ENCODE results near the gene RELA. TPM values are rescaled to one million over a fixed set of nuclear protein-coding genes. Genes with fewer than 3 reads are reported as not detected.

RELA gene
- total RNA-seq (2016; rRNA removed; fragmentation: Illumina TruSeq; extraction: Trizol): 18.7 and 21.4 TPM in 2 replicates
- total RNA-seq (2016; cell fraction: cytosol; rRNA removed; fragmentation: Illumina TruSeq; extraction: Trizol; ENCODE audit: low read depth): 13.2 and 15.2 TPM in 2 replicates
- total RNA-seq (2016; cell fraction: insoluble cytoplasmic fraction; rRNA removed; fragmentation: Illumina TruSeq; extraction: Trizol): 18.1 and 22.6 TPM in 2 replicates
- 29.5 and 31.1 TPM in 2 replicates for total RNA-seq (2016; cell fraction: membrane; rRNA removed; fragmentation: Illumina TruSeq; extraction: Trizol)
- 22.2 and 24.4 TPM in 2 replicates for total RNA-seq (2016; cell fraction: nucleus; rRNA removed; fragmentation: Illumina TruSeq; extraction: Trizol)
- polyA plus RNA-seq (2011; rRNA removed): 40.5 and 51.0 TPM in 2 replicates
- 17.1 and 18.5 TPM in 2 replicates for polyA plus RNA-seq (2011; cell fraction: cytosol; rRNA removed)
- 130 and 135 TPM in 2 replicates for polyA plus RNA-seq (2011; cell fraction: nucleus; rRNA removed)
- polyA plus RNA-seq (2012): 35.3 and 47.6 TPM in 2 replicates
- polyA plus RNA-seq (2016; cell fraction: cytosol; fragmentation: Illumina TruSeq; extraction: Trizol; ENCODE audit: low read depth): 18.5 and 18.9 TPM in 2 replicates
- 29.6 and 39.8 TPM in 2 replicates for polyA plus RNA-seq (2016; cell fraction: insoluble cytoplasmic fraction; fragmentation: Illumina TruSeq; extraction: Trizol; ENCODE audit: low read depth)
- polyA plus RNA-seq (2016; cell fraction: membrane; fragmentation: Illumina TruSeq; extraction: Trizol; ENCODE audit: low read depth): 31.6 and 34.3 TPM in 2 replicates
- polyA plus RNA-seq (2016; cell fraction: nucleus; fragmentation: Illumina TruSeq; extraction: Trizol; ENCODE audit: insufficient read depth, low read depth): 67.4 and 71.3 TPM in 2 replicates
- 44.8 and 56.8 TPM in 2 replicates for polyA minus RNA-seq (2011; rRNA and poly(A)+ RNA removed; ENCODE audit: low replicate concordance)
- 19.2 and 21.1 TPM in 2 replicates for polyA minus RNA-seq (2011; cell fraction: cytosol; rRNA and poly(A)+ RNA removed)
- 31.7 and 34.9 TPM in 2 replicates for polyA minus RNA-seq (2011; cell fraction: nucleus; rRNA and poly(A)+ RNA removed)
- Bru-seq, nascent RNA: percentile 77 among the genes with signal in this experiment
- BruChase-seq, experiment 1, labeled RNA remaining after a 6-hour chase: percentile 93 among the genes with signal in this experiment
- percentile 90 among the genes with signal in this experiment for BruChase-seq, experiment 2, labeled RNA remaining after a 2-hour chase
- long read RNA-seq, experiment 1, transcript RELA-202 (11 exons, 2,700 nt): major isoform, 7 of 18 reads
- long read RNA-seq, experiment 1, partial matches to known transcripts: 4 of 18 reads
- long read RNA-seq, experiment 1, other reads (novel, unspliced or antisense): 7 of 18 reads
- long read RNA-seq, experiment 2, transcript RELA-202 (11 exons, 2,700 nt): major isoform, 30 of 165 reads
- long read RNA-seq, experiment 2, partial matches to known transcripts: 28 of 165 reads
- long read RNA-seq, experiment 2, other reads (novel, unspliced or antisense): 107 of 165 reads

- Histone ChIP-seq H3K4me2 (ENCODE audit: low read depth, low read length) (peak within 1 kb of the TSS; percentile 87), H3K9me3 (ENCODE audit: low read length) (no peaks in the 10 kb centered on the region), H3K36me3 (replicated peaks in 1 of 2; ENCODE audit: control insufficient read depth in 1 of 2, insufficient read depth in 2 of 2, low read length in 2 of 2) (peaks cover 20 to 24% of the 10 kb centered on the region in 2 experiments), H4K20me1 (ENCODE audit: insufficient read depth, low read length) (peaks cover 4% of the 10 kb centered on the region; the same call in 1 of the 2 replicates), H3K27ac (ENCODE audit: extremely low read length, insufficient read depth, low read length) (peak within 1 kb of the TSS; percentile 86), H3K4me3 (replicated peaks in 1 of 3; ENCODE audit: insufficient read depth in 1 of 3, low read depth in 2 of 3, low read length in 3 of 3) (peak within 1 kb of the TSS; percentile 81 to 94 (median 88)), H3K79me2 (ENCODE audit: insufficient read depth, low read length) (peaks cover 14% of the 10 kb centered on the region), H2AFZ (ENCODE audit: low read length) (no peak within 1 kb of the TSS), H3K9ac (ENCODE audit: insufficient read depth, low read depth, low read length) (peak within 1 kb of the TSS; percentile 91), H3K27me3 (ENCODE audit: control insufficient read depth in 1 of 2, insufficient read depth in 2 of 2, low read length in 2 of 2) (no peaks in the 10 kb centered on the region; a peak in 1 of 5 replicates), H3K4me1 (ENCODE audit: insufficient read depth, low read length) (peaks cover 10% of the 10 kb centered on the region)
- FAIRE-seq: no peak
- 0% methylated on average over 15 of the region's 91 CpGs for WGBS (ENCODE audit: low lambda C conversion rate)
- POLR2A ChIA-PET: interaction anchor here (1.0 to 3.6 kb wide), 15 partner anchors 10 to 225 kb away, joined by 3 to 57 read pairs (median 4); partner anchors contain the start of genes CFL1, FIBP, KAT5 and MUS81
- in situ Hi-C loops (cut with HindIII; ENCODE audit: extremely low pct_ligation_motif_present, low pct_unique_long_range_greater_than_20kb) (no loop called here), intact Hi-C loops (cut with micrococcal nuclease; ENCODE audit: unreplicated experiment) (no loop called here)
- ATAC-seq: peak; percentile 84
- BruUV-seq (replicated peaks): TSS peak; percentile 91
- peak; percentile 81 for DNase-seq (ENCODE audit: low spot score)
- CTCF ChIA-PET (ENCODE audit: low intra/inter-chr PET ratio, low total read pairs): no interaction called here
- TF ChIP-seq NFATC3 (CRISPR knock-in tag; IDR thresholded peaks at IDR 0.05) (peak; percentile 79; the same call in 1 of the 2 replicates), ZNF891 (CRISPR knock-in tag; IDR thresholded peaks at IDR 0.05) (peak; percentile 54), ZNF326 (CRISPR knock-in tag; IDR thresholded peaks at IDR 0.05; ENCODE audit: borderline replicate concordance) (no peak), ZNF451 (CRISPR knock-in tag; IDR thresholded peaks at IDR 0.05) (peak; percentile 16), ESRRA (CRISPR knock-in tag; IDR thresholded peaks at IDR 0.05; ENCODE audit: low read depth) (no peak; the same call in 1 of the 2 replicates), HDAC2 (CRISPR knock-in tag; IDR thresholded peaks at IDR 0.05) (peak; percentile 56), BHLHE40 (IDR thresholded peaks at IDR 0.05; ENCODE audit: low read length) (peak; percentile 48), CREB1 (IDR thresholded peaks at IDR 0.05) (peak; percentile 62; the same call in 1 of the 2 replicates), CREB1 (CRISPR knock-in tag; IDR thresholded peaks at IDR 0.05) (0 out of 2 replicates have a peak, but pooled peaks have one; percentile 15), NFIB (CRISPR knock-in tag; IDR thresholded peaks at IDR 0.05; ENCODE audit: borderline replicate concordance) (no peak), ZNF770 (CRISPR knock-in tag; IDR thresholded peaks at IDR 0.05) (peak; percentile 49; the same call in 1 of the 2 replicates), ZSCAN22 (CRISPR knock-in tag; IDR thresholded peaks at IDR 0.05) (no peak), RBM39 (IDR thresholded peaks at IDR 0.05; ENCODE audit: low read depth, low read length, poor library complexity, severe bottlenecking) (peak; percentile 70), MBD4 (IDR thresholded peaks at IDR 0.05; ENCODE audit: borderline replicate concordance, low read length) (no peak), THAP8 (CRISPR knock-in tag; IDR thresholded peaks at IDR 0.05; ENCODE audit: borderline replicate concordance) (no peak)
These were observed at the start of gene RELA for GRCh38 chr11:65662799-65663638. Gene RELA, minus strand, starts transcription at chr11:65662916. Its CDS starts 84 bp downstream, at chr11:65662832.

Measured in HepG2 (cell line).